ENCODE results near the gene RPS29. TPM values are rescaled to one million over a fixed set of nuclear protein-coding genes. Genes with fewer than 3 reads are reported as not detected.

Gene RPS29
- total and polyA plus RNA-seq, 9 of the 15 experiments (the other 6 are each of a cell fraction or from before 2014, with no cell fraction given): 1,545 to 5,012 (median 2,448) TPM

DNA sequence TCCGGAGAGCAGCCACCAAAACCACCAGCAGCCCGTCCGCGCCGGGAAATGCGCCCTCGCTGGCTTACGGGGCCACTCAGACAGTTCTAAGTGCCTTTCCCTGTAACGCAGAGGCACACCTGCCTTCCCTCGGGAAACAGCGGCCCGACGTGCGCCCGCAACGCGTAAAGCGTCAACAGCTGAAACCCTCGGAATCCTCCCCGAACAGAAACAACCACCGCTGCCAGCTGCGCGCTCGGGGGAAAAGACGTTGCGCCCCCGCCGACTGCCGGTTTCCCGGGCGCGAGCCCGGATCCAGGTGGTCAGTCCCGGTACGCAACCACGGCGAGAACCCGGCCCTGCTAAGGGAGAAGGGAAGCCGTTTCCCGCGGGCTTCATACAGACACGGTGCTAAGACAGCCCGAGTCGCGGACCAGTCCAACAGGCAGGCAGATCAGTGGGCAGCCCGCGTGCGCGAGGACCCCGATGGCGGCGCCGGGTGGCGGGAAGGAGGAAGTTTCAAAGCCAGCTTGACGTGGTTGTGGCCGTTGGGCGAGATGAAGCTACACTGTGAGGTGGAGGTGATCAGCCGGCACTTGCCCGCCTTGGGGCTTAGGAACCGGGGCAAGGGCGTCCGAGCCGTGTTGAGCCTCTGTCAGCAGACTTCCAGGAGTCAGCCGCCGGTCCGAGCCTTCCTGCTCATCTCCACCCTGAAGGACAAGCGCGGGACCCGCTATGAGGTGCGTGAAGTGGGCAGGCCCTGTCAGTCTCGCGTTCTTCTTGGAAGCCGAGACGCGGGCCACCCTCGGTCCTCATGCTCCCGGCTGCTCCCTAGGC lies 12.5 kb upstream of the RPS29 start, which contains the start of gene LRR1 (continued):
- TF ChIP-seq MBD1 (CRISPR knock-in tag; IDR thresholded peaks at IDR 0.05): no peak
- no peak for TF ChIP-seq ZKSCAN1 (IDR thresholded peaks at IDR 0.05; ENCODE audit: low read depth, low read length)
- peak; percentile 95 for TF ChIP-seq POLR2A (conservative IDR thresholded peaks at IDR 0.05)
- no peak for TF ChIP-seq NCOA4 (IDR thresholded peaks at IDR 0.05; ENCODE audit: partially characterized antibody)
- no peak for TF ChIP-seq POU5F1 (IDR thresholded peaks at IDR 0.05; ENCODE audit: borderline replicate concordance, low read depth, low read length, partially characterized antibody)
- no peak for TF ChIP-seq NELFE (IDR thresholded peaks at IDR 0.05; ENCODE audit: insufficient read depth, insufficient read length)
- no peak for TF ChIP-seq ZNF609 (CRISPR knock-in tag; IDR thresholded peaks at IDR 0.05; ENCODE audit: borderline replicate concordance)
- no peak for TF ChIP-seq SFPQ (IDR thresholded peaks at IDR 0.05; ENCODE audit: low read depth, low read length)
- TF ChIP-seq FOXA3 (CRISPR knock-in tag; conservative IDR thresholded peaks at IDR 0.05 in 1 of 2, IDR thresholded peaks at IDR 0.05 in 1 of 2): 0 out of 4 replicates have a peak, but pooled peaks of 1 of the 2 experiments have one; percentile 51
- TF ChIP-seq HMG20A (CRISPR knock-in tag; conservative IDR thresholded peaks at IDR 0.05): no peak
- no peak for TF ChIP-seq HMG20B (CRISPR knock-in tag; IDR thresholded peaks at IDR 0.05)
- no peak for TF ChIP-seq DDX20 (tag; IDR thresholded peaks at IDR 0.05; ENCODE audit: low read depth)
- no peak for TF ChIP-seq CGGBP1 (CRISPR knock-in tag; IDR thresholded peaks at IDR 0.05)
- no peak for TF ChIP-seq USF2 (CRISPR knock-in tag; IDR thresholded peaks at IDR 0.05)
- TF ChIP-seq SIX5 (IDR thresholded peaks at IDR 0.05; ENCODE audit: borderline replicate concordance in 1 of 2, insufficient read depth in 1 of 2, low read depth in 1 of 2, low read length in 2 of 2): no peak
- TF ChIP-seq FOXA1 (IDR thresholded peaks at IDR 0.05; ENCODE audit: borderline replicate concordance): no peak
